ENCODE measurements around the gene S1PR4.

Gene S1PR4

GRCh38 chr19:3145909-3146676 lies 32.5 kb upstream of the S1PR4 start:
- peak in 1 of 2 experiments; percentile 94 for DNase-seq (ENCODE audit: low read depth in 1 of 2, low spot score in 1 of 2)
- Histone ChIP-seq H3K4me3 (replicated peaks; ENCODE audit: insufficient read depth, low read length) (no peak overlapping the region), H3K27ac (replicated peaks) (peak overlapping the region; percentile 56), H3K27me3 (ENCODE audit: insufficient read depth, poor library complexity, severe bottlenecking) (no peaks in the 10 kb centered on the region)
- TF ChIP-seq GABPA (IDR thresholded peaks at IDR 0.05; ENCODE audit: low read depth), result no peak
- no peak; the same call in 1 of the 2 replicates for TF ChIP-seq POLR2AphosphoS5 (IDR thresholded peaks at IDR 0.05; ENCODE audit: low read depth)
- TF ChIP-seq SPI1 (IDR thresholded peaks at IDR 0.05; ENCODE audit: borderline replicate concordance, low read depth), result peak; percentile 97

GRCh38 chr19:3146677-3147100 lies 31.9 kb upstream of the S1PR4 start:
- DNase-seq (ENCODE audit: low read depth in 1 of 2, low spot score in 1 of 2), result peak in 1 of 2 experiments; percentile 60
- Histone ChIP-seq H3K27me3 (ENCODE audit: insufficient read depth, poor library complexity, severe bottlenecking) (no peaks in the 10 kb centered on the region), H3K4me3 (replicated peaks; ENCODE audit: insufficient read depth, low read length) (no peak overlapping the region), H3K27ac (replicated peaks) (peak overlapping the region; percentile 56)
- peak; percentile 54 for TF ChIP-seq CTCF (IDR thresholded peaks at IDR 0.05; ENCODE audit: insufficient read depth, low read length)
- TF ChIP-seq GABPA (IDR thresholded peaks at IDR 0.05; ENCODE audit: low read depth), result no peak
- no peak for TF ChIP-seq POLR2AphosphoS5 (IDR thresholded peaks at IDR 0.05; ENCODE audit: low read depth)
- no peak for TF ChIP-seq SPI1 (IDR thresholded peaks at IDR 0.05; ENCODE audit: borderline replicate concordance, low read depth)

GRCh38 chr19:3148503-3148902 lies 30.1 kb upstream of the S1PR4 start:
- no peak overlapping the region for H3K27ac ChIP-seq (replicated peaks)
- TF ChIP-seq SPI1 (IDR thresholded peaks at IDR 0.05; ENCODE audit: borderline replicate concordance, low read depth) (no peak), GABPA (IDR thresholded peaks at IDR 0.05; ENCODE audit: low read depth) (no peak), CTCF (IDR thresholded peaks at IDR 0.05; ENCODE audit: insufficient read depth, low read length) (no peak), REST (IDR thresholded peaks at IDR 0.05; ENCODE audit: insufficient replicate concordance, low read depth) (no peak), POLR2AphosphoS5 (IDR thresholded peaks at IDR 0.05; ENCODE audit: low read depth) (no peak)
- H3K4me3 ChIP-seq (replicated peaks; ENCODE audit: insufficient read depth, low read length), result no peak overlapping the region
- no peak for DNase-seq (ENCODE audit: low read depth in 1 of 2, low spot score in 1 of 2)
- no peaks in the 10 kb centered on the region for H3K27me3 ChIP-seq (ENCODE audit: insufficient read depth, poor library complexity, severe bottlenecking)

- Histone ChIP-seq H3K4me3 (replicated peaks; ENCODE audit: insufficient read depth, low read length) (no peak overlapping the region), H3K27me3 (ENCODE audit: insufficient read depth, poor library complexity, severe bottlenecking) (no peaks in the 10 kb centered on the region), H3K27ac (replicated peaks) (no peak overlapping the region)
- no peak for DNase-seq (ENCODE audit: low read depth in 1 of 2, low spot score in 1 of 2)
- no peak for TF ChIP-seq CTCF (IDR thresholded peaks at IDR 0.05; ENCODE audit: insufficient read depth, low read length)
- no peak for TF ChIP-seq REST (IDR thresholded peaks at IDR 0.05; ENCODE audit: insufficient replicate concordance, low read depth)
- TF ChIP-seq POLR2AphosphoS5 (IDR thresholded peaks at IDR 0.05; ENCODE audit: low read depth), result no peak; the same call in 1 of the 2 replicates
- TF ChIP-seq GABPA (IDR thresholded peaks at IDR 0.05; ENCODE audit: low read depth), result no peak
- TF ChIP-seq SPI1 (IDR thresholded peaks at IDR 0.05; ENCODE audit: borderline replicate concordance, low read depth), result no peak
Observed at GRCh38 chr19:3149089-3149488, 29.5 kb upstream of the S1PR4 start.

All from HL-60 (cell line).